Sigmoid colon (tissue), 7 donors: ENCODE results near the gene TCAIM. TPM values are rescaled to one million over a fixed set of nuclear protein-coding genes. Genes with fewer than 3 reads are reported as not detected.
A peak's percentile ranks its signal among the peaks of the same experiment; 100 is the strongest.

Experiments
- DNase-seq: peaks from one replicate; pipeline ENCODE4 v3.0.0-alpha.2; 2019
- H3K27ac ChIP-seq, 4 donors: fragments of 200-600 bp; sonication (generic); one replicate each; pipeline ENCODE4 v1.5.1; 2016 to 2019; ENCODE audit warnings: mild to moderate bottlenecking in 1 of 4
- H3K27me3 ChIP-seq, 3 donors: fragments of 200-600 bp; sonication (generic); one replicate each; pipeline ENCODE4 v1.5.1; 2019; ENCODE audit warnings: mild to moderate bottlenecking in 1 of 3
- H3K36me3 ChIP-seq, 4 donors: fragments of 200-600 bp; sonication (generic); one replicate each; pipeline ENCODE4 v1.5.1; 2016 to 2019
- H3K4me1 ChIP-seq, 4 donors: fragments of 200-600 bp; sonication (generic); one replicate each; pipeline ENCODE4 v1.5.1; 2017 to 2019
- H3K4me3 ChIP-seq, 4 donors: fragments of 200-600 bp; sonication (generic); one replicate each; pipeline ENCODE4 v1.5.1; 2017 to 2019; ENCODE audit warnings: mild to moderate bottlenecking in 2 of 4, moderate library complexity in 1 of 4
- H3K9me3 ChIP-seq, 4 donors: fragments of 200-600 bp in 3 of 4; sonication (generic) in 3 of 4; one replicate each; pipeline versions ENCODE4 v1.5.1 to v1.6.1; 2013 to 2019
- EP300 ChIP-seq, 4 donors: sonication (generic); formaldehyde crosslinking; IDR thresholded peaks; one replicate each; pipeline ENCODE4 v1.6.1; 2017; ENCODE audit warnings: antibody characterized with exemption in 4 of 4
- POLR2A ChIP-seq, 2 donors: fragments of 450-650 bp; IDR thresholded peaks; one replicate each; pipeline ENCODE4 v1.6.1; 2016; ENCODE audit warnings: antibody characterized with exemption in 2 of 2, mild to moderate bottlenecking in 2 of 2, moderate library complexity in 2 of 2
- POLR2AphosphoS5 ChIP-seq, 4 donors: sonication (generic); formaldehyde crosslinking; IDR thresholded peaks; one replicate each; pipeline ENCODE4 v1.6.1; 2017; ENCODE audit warnings: antibody characterized with exemption in 4 of 4
- WGBS, 2 donors: extraction: QIAGEN DNeasy Blood & Tissue Kit; methylation state at CpG; one replicate each; pipeline ENCODE4 v1.1.7; 2013; 5-methylcytosine and 5-hydroxymethylcytosine counted together
- intact Hi-C: fragments of 100-400 bp; cut with DNase I; formaldehyde crosslinking; loops from one replicate; pipeline ENCODE4 v1.15.1; 2023
- polyA plus RNA-seq, 3 donors: library from polyadenylated mRNA; stranded (reverse); fragments of 200-250 nt; gene quantifications; one replicate each; pipeline ENCODE4 v1.2.3, GENCODE V29; 2013
- total RNA-seq, 4 donors: library from RNA; depleted of rRNA; stranded (reverse); fragments of >200 nt; gene quantifications; one replicate each; pipeline ENCODE4 v1.1.0, GENCODE V29; 2016
- TF ChIP-seq, protein P1 (sequence below), 4 experiments: fragments of 450-650 bp in 3 of 4; fragments of 200-600 bp in 1 of 4; IDR thresholded peaks; one replicate each; pipeline ENCODE4 v1.5.1; 2016 to 2019; ENCODE audit warnings: antibody characterized with exemption in 4 of 4, mild to moderate bottlenecking in 3 of 4, moderate library complexity in 2 of 4
- donor health status: healthy with polysubstance abuse.
- donor health status: Bipolar disorder and iron deficiency.
- donor health status: healthy.

The TCAIM gene
- total and polyA plus RNA-seq, 7 donors = 12.6 to 39.3 (median 30.3) TPM

GRCh38 chr3:44348993-44349392 lies 10.4 kb downstream of the TCAIM start:
- Histone ChIP-seq H3K27me3 (no peaks in the 10 kb centered on the region), H3K9me3 (no peaks in the 10 kb centered on the region), H3K36me3 (no peaks in the 10 kb centered on the region), H3K4me1 (peaks cover 0 to 18% (median 2%) of the 10 kb centered on the region in 4 donors), H3K4me3 (no peak overlapping the region), H3K27ac (no peak overlapping the region)
- intact Hi-C loops = no loop called here
- WGBS, 2 donors = 91 to 94% methylated on average over 6 of the region's 6 CpGs
- DNase-seq = no peak
- TF ChIP-seq, protein P1, sequence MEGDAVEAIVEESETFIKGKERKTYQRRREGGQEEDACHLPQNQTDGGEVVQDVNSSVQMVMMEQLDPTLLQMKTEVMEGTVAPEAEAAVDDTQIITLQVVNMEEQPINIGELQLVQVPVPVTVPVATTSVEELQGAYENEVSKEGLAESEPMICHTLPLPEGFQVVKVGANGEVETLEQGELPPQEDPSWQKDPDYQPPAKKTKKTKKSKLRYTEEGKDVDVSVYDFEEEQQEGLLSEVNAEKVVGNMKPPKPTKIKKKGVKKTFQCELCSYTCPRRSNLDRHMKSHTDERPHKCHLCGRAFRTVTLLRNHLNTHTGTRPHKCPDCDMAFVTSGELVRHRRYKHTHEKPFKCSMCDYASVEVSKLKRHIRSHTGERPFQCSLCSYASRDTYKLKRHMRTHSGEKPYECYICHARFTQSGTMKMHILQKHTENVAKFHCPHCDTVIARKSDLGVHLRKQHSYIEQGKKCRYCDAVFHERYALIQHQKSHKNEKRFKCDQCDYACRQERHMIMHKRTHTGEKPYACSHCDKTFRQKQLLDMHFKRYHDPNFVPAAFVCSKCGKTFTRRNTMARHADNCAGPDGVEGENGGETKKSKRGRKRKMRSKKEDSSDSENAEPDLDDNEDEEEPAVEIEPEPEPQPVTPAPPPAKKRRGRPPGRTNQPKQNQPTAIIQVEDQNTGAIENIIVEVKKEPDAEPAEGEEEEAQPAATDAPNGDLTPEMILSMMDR (IDR thresholded peaks at IDR 0.05) = no peak
- TF ChIP-seq POLR2A (IDR thresholded peaks at IDR 0.05) (no peak), EP300 (IDR thresholded peaks at IDR 0.05) (no peak), POLR2AphosphoS5 (IDR thresholded peaks at IDR 0.05) (no peak)

GRCh38 chr3:44353355-44353924 lies 14.9 kb downstream of the TCAIM start:
- Histone ChIP-seq H3K27me3 (no peaks in the 10 kb centered on the region), H3K9me3 (no peaks in the 10 kb centered on the region), H3K36me3 (peaks cover 0 to 9% (median 0%) of the 10 kb centered on the region in 4 donors), H3K4me3 (no peak overlapping the region), H3K27ac (no peak overlapping the region), H3K4me1 (peaks cover 0 to 18% (median 14%) of the 10 kb centered on the region in 4 donors)
- intact Hi-C loops = no loop called here
- DNase-seq = no peak
- WGBS, 2 donors = 92 to 97% methylated on average over 1 of the region's 1 CpG
- TF ChIP-seq EP300 (IDR thresholded peaks at IDR 0.05) (no peak), POLR2AphosphoS5 (IDR thresholded peaks at IDR 0.05) (no peak), POLR2A (IDR thresholded peaks at IDR 0.05) (no peak)
- TF ChIP-seq, protein P1 (IDR thresholded peaks at IDR 0.05) = no peak

GRCh38 chr3:44355362-44356033 lies 16.9 kb downstream of the TCAIM start:
- Histone ChIP-seq H3K27ac (peak overlapping the region; percentile 61 to 80 (median 65)), H3K9me3 (no peaks in the 10 kb centered on the region), H3K4me1 (peaks cover 0 to 25% (median 14%) of the 10 kb centered on the region in 4 donors), H3K4me3 (no peak overlapping the region), H3K27me3 (no peaks in the 10 kb centered on the region), H3K36me3 (peaks cover 0 to 20% (median 0%) of the 10 kb centered on the region in 4 donors)
- TF ChIP-seq EP300 (IDR thresholded peaks at IDR 0.05) (no peak), POLR2A (IDR thresholded peaks at IDR 0.05) (no peak), POLR2AphosphoS5 (IDR thresholded peaks at IDR 0.05) (peak in 3 of 4 donors; percentile 37 to 66 (median 50))
- TF ChIP-seq, protein P1 (IDR thresholded peaks at IDR 0.05) = no peak
- 64 to 84% methylated on average over 2 of the region's 2 CpGs for WGBS, 2 donors
- intact Hi-C loops = no loop called here
- no peak for DNase-seq

- intact Hi-C loops = no loop called here
- peaks cover 0 to 32% (median 0%) of the 10 kb centered on the region in 4 donors for H3K36me3 ChIP-seq
- no peaks in the 10 kb centered on the region for H3K27me3 ChIP-seq
- no peak overlapping the region for H3K27ac ChIP-seq
- no peak for TF ChIP-seq POLR2A (IDR thresholded peaks at IDR 0.05)
- TF ChIP-seq, protein P1 (IDR thresholded peaks at IDR 0.05) = no peak
- 81 to 87% methylated on average over 3 of the region's 3 CpGs for WGBS, 2 donors
- H3K4me3 ChIP-seq = no peak overlapping the region
- no peaks in the 10 kb centered on the region for H3K9me3 ChIP-seq
- DNase-seq = no peak
- peaks cover 0 to 25% (median 14%) of the 10 kb centered on the region in 4 donors for H3K4me1 ChIP-seq
These were observed 20.7 kb downstream of the TCAIM start for GRCh38 chr3:44359146-44359751.
